ENCODE measurements around the gene TNFRSF6B. TPM values are rescaled to one million over a fixed set of nuclear protein-coding genes. Genes with fewer than 3 reads are reported as not detected.

The TNFRSF6B gene
- total and polyA plus RNA-seq, 2 of the 4 experiments (the other 2 are of a cell fraction) = 1.3 to 11.0 TPM

- Histone ChIP-seq H3K79me1 (ENCODE audit: low read depth in 1 of 2, low read length in 2 of 2) (peaks cover 0 to 9% of the 10 kb centered on the region in 2 experiments; a peak in 2 of 4 replicates), H3K4me1 (ENCODE audit: control insufficient read depth, insufficient read depth, low read length) (peaks cover 4% of the 10 kb centered on the region; the same call in 1 of the 2 replicates), H2BK20ac (ENCODE audit: low read depth, low read length) (no peak overlapping the region), H2BK120ac (ENCODE audit: low read depth, low read length) (no peak overlapping the region), H3K27ac (ENCODE audit: insufficient read depth, low read length) (no peak overlapping the region), H3K14ac (replicated peaks; ENCODE audit: low read depth, low read length) (no peak overlapping the region), H3K4ac (ENCODE audit: low read depth, low read length) (no peak overlapping the region), H3K9me1 (ENCODE audit: insufficient read depth, low read length) (no peaks in the 10 kb centered on the region; the same call in 1 of the 2 replicates), H3K4me2 (ENCODE audit: low read depth, low read length) (no peak overlapping the region), H3K36me3 (ENCODE audit: control insufficient read depth, insufficient read depth, low read length) (no peaks in the 10 kb centered on the region), H2BK15ac (ENCODE audit: low read depth, low read length) (no peak overlapping the region), H2AFZ (replicated peaks; ENCODE audit: low read length, poor library complexity) (peak overlapping the region; percentile 32), H2BK5ac (ENCODE audit: low read depth, low read length, poor library complexity, severe bottlenecking) (no peak overlapping the region), H2AK5ac (ENCODE audit: low read depth, low read length) (no peak overlapping the region), H3K4me3 (ENCODE audit: insufficient read depth, low read depth, low read length) (no peak overlapping the region), H2AK9ac (replicated peaks; ENCODE audit: low read depth, low read length, poor library complexity) (no peak overlapping the region), H3K27me3 (ENCODE audit: control insufficient read depth, insufficient read depth, low read length) (no peaks in the 10 kb centered on the region), H4K20me1 (ENCODE audit: insufficient read depth, low read length) (peaks cover 14% of the 10 kb centered on the region), H3K9ac (ENCODE audit: low read depth, low read length) (no peak overlapping the region), H3K23ac (ENCODE audit: low read depth, low read length) (no peak overlapping the region), H3K18ac (ENCODE audit: low read depth, low read length) (no peak overlapping the region), H4K5ac (ENCODE audit: low read depth, low read length) (no peak overlapping the region), H4K91ac (ENCODE audit: insufficient read depth, low read depth, low read length) (no peak overlapping the region), H3K9me3 (ENCODE audit: control insufficient read depth, insufficient read depth, low read length) (no peaks in the 10 kb centered on the region), H3K56ac (ENCODE audit: extremely low read depth, insufficient read depth, low read length) (no peak overlapping the region), H4K8ac (ENCODE audit: low read depth in 2 of 2, low read length in 2 of 2) (no peak overlapping the region)
- BruUV-seq (replicated peaks) = no TSS peak
- TF ChIP-seq SMC3 (IDR thresholded peaks at IDR 0.05; ENCODE audit: low read depth, low read length) = no peak
- TF ChIP-seq, protein P1, sequence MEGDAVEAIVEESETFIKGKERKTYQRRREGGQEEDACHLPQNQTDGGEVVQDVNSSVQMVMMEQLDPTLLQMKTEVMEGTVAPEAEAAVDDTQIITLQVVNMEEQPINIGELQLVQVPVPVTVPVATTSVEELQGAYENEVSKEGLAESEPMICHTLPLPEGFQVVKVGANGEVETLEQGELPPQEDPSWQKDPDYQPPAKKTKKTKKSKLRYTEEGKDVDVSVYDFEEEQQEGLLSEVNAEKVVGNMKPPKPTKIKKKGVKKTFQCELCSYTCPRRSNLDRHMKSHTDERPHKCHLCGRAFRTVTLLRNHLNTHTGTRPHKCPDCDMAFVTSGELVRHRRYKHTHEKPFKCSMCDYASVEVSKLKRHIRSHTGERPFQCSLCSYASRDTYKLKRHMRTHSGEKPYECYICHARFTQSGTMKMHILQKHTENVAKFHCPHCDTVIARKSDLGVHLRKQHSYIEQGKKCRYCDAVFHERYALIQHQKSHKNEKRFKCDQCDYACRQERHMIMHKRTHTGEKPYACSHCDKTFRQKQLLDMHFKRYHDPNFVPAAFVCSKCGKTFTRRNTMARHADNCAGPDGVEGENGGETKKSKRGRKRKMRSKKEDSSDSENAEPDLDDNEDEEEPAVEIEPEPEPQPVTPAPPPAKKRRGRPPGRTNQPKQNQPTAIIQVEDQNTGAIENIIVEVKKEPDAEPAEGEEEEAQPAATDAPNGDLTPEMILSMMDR (conservative IDR thresholded peaks at IDR 0.05; ENCODE audit: low read depth, low read length) = no peak
- TF ChIP-seq, protein P2, sequence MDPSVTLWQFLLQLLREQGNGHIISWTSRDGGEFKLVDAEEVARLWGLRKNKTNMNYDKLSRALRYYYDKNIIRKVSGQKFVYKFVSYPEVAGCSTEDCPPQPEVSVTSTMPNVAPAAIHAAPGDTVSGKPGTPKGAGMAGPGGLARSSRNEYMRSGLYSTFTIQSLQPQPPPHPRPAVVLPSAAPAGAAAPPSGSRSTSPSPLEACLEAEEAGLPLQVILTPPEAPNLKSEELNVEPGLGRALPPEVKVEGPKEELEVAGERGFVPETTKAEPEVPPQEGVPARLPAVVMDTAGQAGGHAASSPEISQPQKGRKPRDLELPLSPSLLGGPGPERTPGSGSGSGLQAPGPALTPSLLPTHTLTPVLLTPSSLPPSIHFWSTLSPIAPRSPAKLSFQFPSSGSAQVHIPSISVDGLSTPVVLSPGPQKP (IDR thresholded peaks at IDR 0.05; ENCODE audit: borderline replicate concordance, low read depth, low read length) = no peak
- no peak for TF ChIP-seq RFX5 (IDR thresholded peaks at IDR 0.05; ENCODE audit: low read depth, low read length)
- no peak for TF ChIP-seq RCOR1 (IDR thresholded peaks at IDR 0.05; ENCODE audit: insufficient replicate concordance, low read length)
- TF ChIP-seq POLR2A (IDR thresholded peaks at IDR 0.05; ENCODE audit: low read depth, low read length) = no peak
- TF ChIP-seq NFE2L2 (IDR thresholded peaks at IDR 0.05; ENCODE audit: low read depth, low read length) = no peak
- no peak for TF ChIP-seq BHLHE40 (IDR thresholded peaks at IDR 0.05; ENCODE audit: low read depth, low read length)
- TF ChIP-seq MAZ (IDR thresholded peaks at IDR 0.05; ENCODE audit: borderline replicate concordance, low read depth, low read length) = no peak
- TF ChIP-seq FOS (IDR thresholded peaks at IDR 0.05; ENCODE audit: low read depth, low read length) = no peak
- TF ChIP-seq, protein P3, sequence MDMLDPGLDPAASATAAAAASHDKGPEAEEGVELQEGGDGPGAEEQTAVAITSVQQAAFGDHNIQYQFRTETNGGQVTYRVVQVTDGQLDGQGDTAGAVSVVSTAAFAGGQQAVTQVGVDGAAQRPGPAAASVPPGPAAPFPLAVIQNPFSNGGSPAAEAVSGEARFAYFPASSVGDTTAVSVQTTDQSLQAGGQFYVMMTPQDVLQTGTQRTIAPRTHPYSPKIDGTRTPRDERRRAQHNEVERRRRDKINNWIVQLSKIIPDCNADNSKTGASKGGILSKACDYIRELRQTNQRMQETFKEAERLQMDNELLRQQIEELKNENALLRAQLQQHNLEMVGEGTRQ (IDR thresholded peaks at IDR 0.05; ENCODE audit: low read depth, low read length) = no peak
- no peak for TF ChIP-seq CEBPB (IDR thresholded peaks at IDR 0.05; ENCODE audit: low read depth, low read length)
- CTCF ChIA-PET = no interaction called here
- DNase-seq = no peak
- dilution Hi-C loops (cut with HindIII; ENCODE audit: low sequenced_read_pairs, unreplicated experiment) = no loop called here
- no peak for ATAC-seq (ENCODE audit: low read depth)
- in situ Hi-C loops (cut with MboI; ENCODE audit: low sequenced_read_pairs) = no loop called here
- intact Hi-C loops (cut with micrococcal nuclease) = no loop called here
- POLR2A ChIA-PET (ENCODE audit: unreplicated experiment) = no interaction called here
- 70% methylated on average over 3 of the region's 11 CpGs; no CpG with 5 or more reads in 1 of the 2 experiments for WGBS, 2 experiments (ENCODE audit: extremely low coverage in 2 of 2, insufficient read length in 1 of 2)
Observed at GRCh38 chr20:63648895-63649589, 47.4 kb upstream of the TNFRSF6B start.
